T-helper 2 cell treated with Interferon-gamma antibody and Interleukin-4, amounts not matched to agents 5 μg/mL and 100 μg/mL, for 36 hours (primary cell): Measurements from ENCODE around the gene PAGE4.

Source experiments
- DNase-seq: peaks from one replicate; pipeline ENCODE4 v3.0.0; 2021; ENCODE audit warnings: low spot score
- H3K27ac Mint-ChIP-seq: one replicate; pipeline ENCODE4 v1.8.0; 2021; ENCODE audit warnings: mild to moderate bottlenecking, mixed read lengths
- H3K27me3 Mint-ChIP-seq: one replicate; pipeline ENCODE4 v1.8.0; 2021; ENCODE audit warnings: low read depth, mixed read lengths
- H3K36me3 Mint-ChIP-seq: one replicate; pipeline ENCODE4 v1.8.0; 2021; ENCODE audit warnings: low read depth, mixed read lengths
- H3K4me1 Mint-ChIP-seq: one replicate; pipeline ENCODE4 v1.8.0; 2021; ENCODE audit warnings: low read depth, mixed read lengths
- H3K4me3 Mint-ChIP-seq: one replicate; pipeline ENCODE4 v1.8.0; 2022; ENCODE audit warnings: mild to moderate bottlenecking, moderate library complexity, mixed read lengths
- H3K9me3 Mint-ChIP-seq: one replicate; pipeline ENCODE4 v1.8.0; 2021; ENCODE audit warnings: mixed read lengths

Gene PAGE4

DNA sequence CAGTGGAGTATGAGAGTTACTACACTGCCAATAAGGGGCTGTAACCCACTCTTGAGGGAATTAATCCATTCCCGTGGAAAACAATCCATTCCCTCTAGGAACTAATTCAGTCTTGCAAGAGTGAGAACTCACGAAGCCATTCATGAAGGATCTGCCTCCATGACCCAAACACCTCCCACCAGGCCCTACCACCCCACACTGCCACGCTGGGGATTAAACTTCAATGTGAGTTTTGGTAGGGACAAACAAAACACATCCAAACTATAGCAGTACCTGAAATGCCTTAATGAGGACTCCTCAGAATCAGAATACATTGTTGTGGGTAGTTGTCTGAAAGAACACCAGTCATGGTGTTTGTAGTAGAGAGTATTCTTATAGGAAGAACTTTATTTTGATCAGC lies 19.2 kb downstream of the PAGE4 start:
- Mint-ChIP-seq H3K4me3 (no peak overlapping the region), H3K27ac (no peak overlapping the region), H3K27me3 (peaks cover 7% of the 10 kb centered on the region), H3K4me1 (no peaks in the 10 kb centered on the region), H3K9me3 (no peaks in the 10 kb centered on the region), H3K36me3 (no peaks in the 10 kb centered on the region)
- DNase-seq, result no peak

DNA sequence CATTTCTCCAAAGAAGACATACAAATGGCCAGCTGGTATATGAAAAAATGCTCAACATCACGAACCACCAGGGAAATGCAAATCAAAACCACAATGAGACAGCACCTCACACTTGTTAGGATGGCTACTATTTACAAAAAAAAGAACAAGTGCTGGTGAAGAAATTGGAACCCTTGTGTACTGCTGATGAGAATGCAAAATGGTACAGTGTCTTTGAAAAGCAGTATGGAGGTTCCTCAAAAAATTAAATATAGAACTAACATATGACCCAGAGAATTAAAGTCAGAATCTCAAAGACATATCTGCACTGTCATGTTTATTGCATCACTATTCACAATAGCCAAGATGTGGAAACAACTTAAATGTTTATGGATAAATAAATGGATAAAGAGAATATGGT lies 20.9 kb downstream of the PAGE4 start:
- Mint-ChIP-seq H3K9me3 (no peaks in the 10 kb centered on the region), H3K36me3 (no peaks in the 10 kb centered on the region), H3K4me3 (no peak overlapping the region), H3K27ac (no peak overlapping the region), H3K4me1 (no peaks in the 10 kb centered on the region), H3K27me3 (peaks cover 7% of the 10 kb centered on the region)
- DNase-seq, result no peak

DNA sequence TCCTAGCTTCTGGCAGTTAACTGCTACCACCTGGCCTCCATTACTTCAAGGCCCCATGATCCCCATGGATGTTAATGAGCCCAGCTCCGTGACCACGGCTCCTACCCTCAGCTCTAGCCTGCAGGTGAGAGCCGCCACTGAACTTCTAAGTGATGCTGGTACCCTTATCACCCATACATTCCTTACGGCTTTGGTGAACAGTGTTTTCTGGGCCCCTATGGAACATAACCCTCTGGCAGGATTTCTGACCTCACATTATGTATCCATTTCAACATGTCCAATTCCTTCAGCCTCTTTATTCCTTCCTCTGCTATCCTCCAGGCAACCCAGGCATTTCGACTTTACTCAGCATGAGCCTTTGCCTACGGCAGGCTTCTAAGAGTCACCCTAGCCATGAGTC lies 24.6 kb downstream of the PAGE4 start:
- Mint-ChIP-seq H3K4me3 (no peak overlapping the region), H3K4me1 (no peaks in the 10 kb centered on the region), H3K27me3 (peaks cover 7% of the 10 kb centered on the region)

DNA sequence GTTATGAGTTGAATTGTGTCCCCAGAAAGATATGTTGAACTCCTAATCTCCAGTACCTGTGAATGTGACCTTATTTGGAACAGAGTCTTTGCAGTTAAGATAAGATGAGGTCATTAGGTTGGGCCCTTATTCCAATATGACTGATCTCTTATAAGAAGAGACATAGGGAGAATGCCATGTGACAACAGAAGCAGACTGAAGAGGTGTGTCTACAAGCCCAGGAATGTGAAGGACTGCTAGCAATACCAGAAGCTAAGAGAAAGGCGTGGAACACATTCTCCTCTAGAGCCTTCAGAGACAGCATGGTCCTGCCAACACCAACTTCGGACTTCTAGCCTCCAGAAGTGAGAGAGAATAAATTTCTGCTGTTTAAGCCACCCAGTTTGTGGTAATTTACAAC lies 27.7 kb downstream of the PAGE4 start:
- H3K4me3 Mint-ChIP-seq, result no peak overlapping the region
- no peaks in the 10 kb centered on the region for H3K9me3 Mint-ChIP-seq
- no peak for DNase-seq
- no peaks in the 10 kb centered on the region for H3K4me1 Mint-ChIP-seq
- H3K27me3 Mint-ChIP-seq, result no peaks in the 10 kb centered on the region
- H3K27ac Mint-ChIP-seq, result no peak overlapping the region
- H3K36me3 Mint-ChIP-seq, result no peaks in the 10 kb centered on the region

More for the DNA sequence above, 24.6 kb downstream of the PAGE4 start:
- Mint-ChIP-seq H3K36me3 (no peaks in the 10 kb centered on the region), H3K9me3 (no peaks in the 10 kb centered on the region), H3K27ac (no peak overlapping the region)
- DNase-seq, result no peak

GRCh38 chrX:49858341-49858740 lies 29.2 kb downstream of the PAGE4 start:
- no peak overlapping the region for H3K4me3 Mint-ChIP-seq
- H3K4me1 Mint-ChIP-seq, result no peaks in the 10 kb centered on the region
- H3K27ac Mint-ChIP-seq, result no peak overlapping the region
- no peak for DNase-seq
- H3K9me3 Mint-ChIP-seq, result no peaks in the 10 kb centered on the region
- no peaks in the 10 kb centered on the region for H3K36me3 Mint-ChIP-seq
- H3K27me3 Mint-ChIP-seq, result no peaks in the 10 kb centered on the region

GRCh38 chrX:49859491-49859890 lies 30.4 kb downstream of the PAGE4 start:
- no peaks in the 10 kb centered on the region for H3K4me1 Mint-ChIP-seq
- no peaks in the 10 kb centered on the region for H3K27me3 Mint-ChIP-seq
- no peak overlapping the region for H3K27ac Mint-ChIP-seq
- H3K4me3 Mint-ChIP-seq, result no peak overlapping the region
- H3K9me3 Mint-ChIP-seq, result no peaks in the 10 kb centered on the region
- no peaks in the 10 kb centered on the region for H3K36me3 Mint-ChIP-seq
- no peak for DNase-seq

DNA sequence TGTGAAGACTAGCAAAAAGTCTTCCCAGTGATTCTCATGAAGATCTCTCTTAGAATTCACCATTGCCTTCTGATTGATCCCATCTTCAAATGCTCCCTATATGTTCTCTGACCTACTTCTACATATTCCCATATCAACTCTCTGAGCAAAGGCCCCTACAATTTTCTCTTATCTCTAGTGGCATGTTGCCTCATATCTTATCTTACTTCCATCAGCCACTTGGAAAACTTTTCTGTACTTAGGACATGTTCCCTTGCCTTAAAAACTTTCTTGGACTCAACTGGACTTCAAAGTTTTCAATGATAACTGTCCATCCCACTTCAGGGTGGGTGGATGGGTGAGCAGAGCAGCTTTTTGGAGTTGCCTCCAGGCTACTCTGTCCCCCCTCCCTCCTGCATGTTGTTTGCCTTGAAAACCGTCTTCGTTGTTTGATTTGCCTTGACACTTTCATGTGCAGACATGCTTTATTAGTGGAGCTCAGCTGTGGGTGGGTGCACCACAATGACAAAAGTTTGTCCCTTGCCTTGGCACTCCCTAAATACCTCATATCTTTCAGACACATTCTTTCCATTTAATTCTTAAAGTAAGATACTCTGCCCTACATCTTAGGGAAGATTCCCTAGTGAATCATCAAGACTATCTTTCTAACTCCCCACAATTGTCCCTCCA lies 31.9 kb downstream of the PAGE4 start:
- Mint-ChIP-seq H3K9me3 (no peaks in the 10 kb centered on the region), H3K27me3 (no peaks in the 10 kb centered on the region), H3K27ac (no peak overlapping the region)

DNA sequence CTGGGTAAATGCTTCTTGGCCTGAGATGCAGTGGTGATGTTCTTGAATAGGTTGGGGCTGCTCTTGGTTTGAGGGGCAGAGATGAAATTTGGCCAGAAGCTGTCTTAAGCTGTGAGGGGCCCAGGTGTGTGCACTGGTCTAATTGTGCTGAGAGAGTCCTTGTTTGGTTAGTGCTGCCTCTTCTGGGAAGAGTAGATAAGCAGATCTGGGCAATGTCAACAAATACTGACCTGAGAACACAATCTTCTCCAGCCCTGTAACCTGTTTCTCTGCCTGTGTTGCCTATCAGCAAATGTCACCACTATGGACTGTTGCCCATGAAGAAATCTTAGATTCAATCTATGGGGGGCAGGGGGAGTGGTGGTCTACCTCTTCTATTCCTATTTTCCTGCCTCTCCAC lies 33.0 kb downstream of the PAGE4 start:
- no peak overlapping the region for H3K4me3 Mint-ChIP-seq
- H3K9me3 Mint-ChIP-seq, result no peaks in the 10 kb centered on the region
- no peak for DNase-seq
- H3K27me3 Mint-ChIP-seq, result no peaks in the 10 kb centered on the region
- no peak overlapping the region for H3K27ac Mint-ChIP-seq
- H3K4me1 Mint-ChIP-seq, result no peaks in the 10 kb centered on the region
- no peaks in the 10 kb centered on the region for H3K36me3 Mint-ChIP-seq

More for the DNA sequence above, 31.9 kb downstream of the PAGE4 start:
- no peaks in the 10 kb centered on the region for H3K4me1 Mint-ChIP-seq
- no peak for DNase-seq
- no peaks in the 10 kb centered on the region for H3K36me3 Mint-ChIP-seq
- no peak overlapping the region for H3K4me3 Mint-ChIP-seq

DNA sequence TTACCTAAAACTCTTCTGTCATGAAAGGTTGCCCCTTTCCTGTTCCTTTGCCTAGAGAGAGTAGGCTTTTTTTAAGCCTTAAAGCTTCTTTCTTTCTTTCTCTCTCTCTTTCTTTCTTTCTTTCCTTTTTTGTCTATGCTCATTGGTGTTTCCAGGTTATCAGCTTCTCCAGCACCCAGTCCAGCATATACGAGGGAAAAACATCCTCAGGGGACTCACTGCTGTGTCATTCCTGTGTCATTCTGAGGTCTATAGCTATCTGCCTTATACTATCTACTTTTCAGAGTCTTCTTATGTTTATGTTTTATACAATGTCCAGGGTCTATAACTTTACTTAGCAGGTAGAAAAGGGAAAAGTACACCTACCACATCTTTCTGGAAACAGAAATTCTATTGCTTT lies 39.6 kb downstream of the PAGE4 start:
- H3K9me3 Mint-ChIP-seq, result no peaks in the 10 kb centered on the region
- peaks cover 3% of the 10 kb centered on the region for H3K27me3 Mint-ChIP-seq
- no peaks in the 10 kb centered on the region for H3K4me1 Mint-ChIP-seq
- no peak overlapping the region for H3K4me3 Mint-ChIP-seq
- no peak for DNase-seq
- no peak overlapping the region for H3K27ac Mint-ChIP-seq
- no peaks in the 10 kb centered on the region for H3K36me3 Mint-ChIP-seq

GRCh38 chrX:49876750-49877149 lies 47.6 kb downstream of the PAGE4 start:
- no peak for DNase-seq
- Mint-ChIP-seq H3K4me3 (no peak overlapping the region), H3K4me1 (peaks cover 11% of the 10 kb centered on the region), H3K9me3 (no peaks in the 10 kb centered on the region), H3K36me3 (no peaks in the 10 kb centered on the region), H3K27me3 (no peaks in the 10 kb centered on the region), H3K27ac (no peak overlapping the region)

GRCh38 chrX:49877397-49878101 lies 48.4 kb downstream of the PAGE4 start:
- peaks cover 13% of the 10 kb centered on the region for H3K4me1 Mint-ChIP-seq
- H3K36me3 Mint-ChIP-seq, result no peaks in the 10 kb centered on the region
- no peak for DNase-seq
- no peak overlapping the region for H3K27ac Mint-ChIP-seq
- no peak overlapping the region for H3K4me3 Mint-ChIP-seq
- H3K9me3 Mint-ChIP-seq, result no peaks in the 10 kb centered on the region
- no peaks in the 10 kb centered on the region for H3K27me3 Mint-ChIP-seq

DNA sequence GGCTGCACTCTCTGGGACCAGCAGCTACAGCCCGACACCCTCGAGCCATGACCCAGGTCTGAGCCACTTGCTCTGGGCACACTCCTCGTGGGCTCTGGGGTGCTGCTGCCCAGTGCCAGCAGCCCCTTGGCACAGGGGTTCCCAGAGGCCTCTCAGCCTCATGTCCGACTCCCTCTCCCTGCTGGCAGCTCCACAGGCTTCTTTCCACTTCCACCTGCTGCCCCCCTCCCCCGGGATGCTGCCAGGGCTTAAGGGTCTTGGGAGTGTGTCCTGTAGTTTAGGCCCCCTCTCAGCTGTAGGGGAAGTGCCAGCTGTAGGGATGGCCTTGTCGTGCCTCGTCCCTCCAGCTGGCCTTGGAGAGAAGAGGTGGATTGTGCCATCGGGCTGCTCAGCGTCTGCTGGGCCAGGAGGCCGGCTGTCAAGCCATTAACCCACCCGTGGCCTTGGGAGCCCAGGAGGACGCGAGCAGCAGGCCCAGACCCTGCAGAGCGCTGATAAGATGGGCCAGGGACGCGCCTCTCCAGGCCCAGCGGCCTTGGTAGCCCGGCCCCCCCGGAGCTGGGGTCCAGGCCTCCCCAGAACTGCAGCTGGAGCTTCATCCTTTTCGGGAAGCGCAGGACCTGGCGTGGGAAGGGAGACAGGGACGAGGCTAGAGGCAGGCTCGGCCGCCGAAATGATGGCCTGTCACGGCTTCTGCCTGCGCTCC lies 49.2 kb downstream of the PAGE4 start:
- DNase-seq, result no peak
- Mint-ChIP-seq H3K27ac (peak overlapping the region; percentile 45), H3K4me1 (peaks cover 13% of the 10 kb centered on the region), H3K9me3 (no peaks in the 10 kb centered on the region), H3K4me3 (peak overlapping the region; percentile 76), H3K27me3 (no peaks in the 10 kb centered on the region), H3K36me3 (no peaks in the 10 kb centered on the region)

DNA sequence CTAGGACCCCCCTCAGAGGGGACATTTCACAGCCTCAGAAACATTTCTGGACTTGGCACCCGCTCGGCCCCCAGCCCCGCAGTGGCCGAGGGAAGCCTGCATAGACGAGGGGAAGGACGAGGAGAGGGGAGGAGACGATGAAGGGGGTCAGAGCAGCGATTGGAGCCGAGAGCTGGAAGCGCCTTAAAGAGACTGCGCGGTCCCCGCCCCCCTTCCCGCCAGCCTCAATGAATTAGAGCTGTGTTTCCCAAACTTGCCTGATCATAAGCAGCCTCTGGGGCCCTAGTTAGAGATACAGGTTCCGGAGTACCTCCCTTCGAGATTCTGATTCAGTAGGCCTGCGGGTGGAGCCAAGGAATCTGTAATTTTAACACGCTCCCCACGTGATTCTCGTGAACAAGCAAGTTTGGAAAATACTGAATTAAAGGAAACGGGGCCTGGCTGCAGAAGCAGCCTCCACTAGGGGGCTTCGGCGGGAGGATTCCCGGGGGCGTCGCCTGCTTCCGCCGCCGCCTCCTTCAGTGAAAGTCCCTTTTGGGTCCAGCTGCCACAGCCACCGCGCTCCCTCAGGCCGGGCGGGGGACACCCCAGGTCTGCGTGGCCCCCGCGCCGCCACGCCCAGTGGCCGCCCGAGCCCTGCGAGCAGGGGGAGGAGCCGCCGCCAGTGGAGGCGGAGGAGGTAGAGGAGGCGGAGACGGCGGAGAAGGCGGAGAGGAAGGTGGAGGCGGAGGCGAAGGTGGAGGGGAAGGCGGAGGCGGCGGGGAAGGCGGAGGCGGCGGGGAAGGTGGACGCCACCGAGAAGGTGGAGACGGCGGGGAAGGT lies 49.9 kb downstream of the PAGE4 start, which contains the start of gene USP27X:
USP27X (plus strand) TSS at position 651 of the 822 bp plus-strand sequence. CDS start 824 bp downstream, outside the sequence.
- DNase-seq, result peak; percentile 67
- Mint-ChIP-seq H3K36me3 (no peaks in the 10 kb centered on the region), H3K27ac (peak within 1 kb of the TSS; percentile 57), H3K9me3 (no peaks in the 10 kb centered on the region), H3K4me1 (peaks cover 13% of the 10 kb centered on the region), H3K4me3 (peak within 1 kb of the TSS; percentile 79), H3K27me3 (no peaks in the 10 kb centered on the region)
